Measurements from ENCODE around the gene ASB13.

DNA sequence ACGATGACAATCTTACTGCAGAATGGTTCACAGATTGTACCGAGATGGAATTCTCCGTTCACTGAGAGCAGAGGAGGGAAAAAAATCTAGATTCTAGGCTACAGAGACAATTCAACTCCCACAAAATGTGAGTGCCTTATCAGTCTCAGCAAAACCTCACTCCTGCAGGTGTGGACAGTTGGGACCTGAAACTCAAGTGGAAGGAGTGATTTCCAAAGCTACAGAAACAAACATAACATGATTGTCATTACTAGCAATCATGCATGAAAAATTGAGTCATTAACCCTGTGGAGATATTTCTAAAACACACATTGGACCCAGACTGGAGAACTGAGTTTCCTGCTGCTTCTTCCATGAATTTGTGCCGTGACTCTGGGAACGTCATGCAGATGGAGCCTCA lies 71.3 kb downstream of the ASB13 start:
- TF ChIP-seq, protein P1, sequence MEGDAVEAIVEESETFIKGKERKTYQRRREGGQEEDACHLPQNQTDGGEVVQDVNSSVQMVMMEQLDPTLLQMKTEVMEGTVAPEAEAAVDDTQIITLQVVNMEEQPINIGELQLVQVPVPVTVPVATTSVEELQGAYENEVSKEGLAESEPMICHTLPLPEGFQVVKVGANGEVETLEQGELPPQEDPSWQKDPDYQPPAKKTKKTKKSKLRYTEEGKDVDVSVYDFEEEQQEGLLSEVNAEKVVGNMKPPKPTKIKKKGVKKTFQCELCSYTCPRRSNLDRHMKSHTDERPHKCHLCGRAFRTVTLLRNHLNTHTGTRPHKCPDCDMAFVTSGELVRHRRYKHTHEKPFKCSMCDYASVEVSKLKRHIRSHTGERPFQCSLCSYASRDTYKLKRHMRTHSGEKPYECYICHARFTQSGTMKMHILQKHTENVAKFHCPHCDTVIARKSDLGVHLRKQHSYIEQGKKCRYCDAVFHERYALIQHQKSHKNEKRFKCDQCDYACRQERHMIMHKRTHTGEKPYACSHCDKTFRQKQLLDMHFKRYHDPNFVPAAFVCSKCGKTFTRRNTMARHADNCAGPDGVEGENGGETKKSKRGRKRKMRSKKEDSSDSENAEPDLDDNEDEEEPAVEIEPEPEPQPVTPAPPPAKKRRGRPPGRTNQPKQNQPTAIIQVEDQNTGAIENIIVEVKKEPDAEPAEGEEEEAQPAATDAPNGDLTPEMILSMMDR (IDR thresholded peaks at IDR 0.05) = no peak
- TF ChIP-seq POLR2A (IDR thresholded peaks at IDR 0.05) = no peak
- no peak for TF ChIP-seq POLR2AphosphoS5 (IDR thresholded peaks at IDR 0.05)
- TF ChIP-seq EP300 (IDR thresholded peaks at IDR 0.05) = no peak
